Liver (tissue), 9 donors: ENCODE data around the gene CCDC116. TPM values are rescaled to one million over a fixed set of nuclear protein-coding genes. Genes with fewer than 3 reads are reported as not detected.

ENCODE experiments used
- DNase-seq: peaks from one replicate; pipeline ENCODE4 v3.0.0-alpha.2; 2017; ENCODE audit warnings: low spot score
- H3K27ac ChIP-seq, 2 donors: one replicate each; pipeline ENCODE4 v1.7.0; 2013; ENCODE audit warnings: inconsistent platforms in 2 of 2, low read length in 2 of 2, control low read depth in 1 of 2, low read depth in 1 of 2, mild to moderate bottlenecking in 1 of 2
- H3K27me3 ChIP-seq, 4 donors: one replicate each; pipeline versions ENCODE4 v1.6.1 to v1.7.0; 2013; ENCODE audit warnings: low read length in 3 of 4, inconsistent platforms in 1 of 4, mild to moderate bottlenecking in 1 of 4, moderate library complexity in 1 of 4; ENCODE audit not compliant: control insufficient read depth in 4 of 4, insufficient read depth in 4 of 4
- H3K36me3 ChIP-seq, 4 donors: one replicate each; pipeline versions ENCODE4 v1.6.1 to v1.7.0; 2013; ENCODE audit warnings: low read length in 3 of 4, mild to moderate bottlenecking in 3 of 4, low read depth in 1 of 4, moderate library complexity in 1 of 4; ENCODE audit not compliant: control insufficient read depth in 4 of 4, insufficient read depth in 3 of 4
- H3K4me1 ChIP-seq, 4 donors: one replicate each; pipeline versions ENCODE4 v1.6.1 to v1.7.0; 2013; ENCODE audit warnings: low read length in 3 of 4, mild to moderate bottlenecking in 3 of 4, moderate library complexity in 1 of 4; ENCODE audit not compliant: control insufficient read depth in 4 of 4, insufficient read depth in 4 of 4
- H3K4me3 ChIP-seq, 3 donors: one replicate each; pipeline versions ENCODE4 v1.6.1 to v1.7.0; 2013; ENCODE audit warnings: low read length in 3 of 3, control low read depth in 1 of 3, low read depth in 1 of 3, mild to moderate bottlenecking in 1 of 3
- H3K9ac ChIP-seq, 2 donors: one replicate each; pipeline ENCODE4 v1.7.0; 2013; ENCODE audit warnings: low read length in 2 of 2, mild to moderate bottlenecking in 2 of 2, moderate library complexity in 2 of 2, control low read depth in 1 of 2, low read depth in 1 of 2
- H3K9me3 ChIP-seq, 4 donors: one replicate each; pipeline versions ENCODE4 v1.6.1 to v1.7.0; 2013; ENCODE audit warnings: low read length in 3 of 4; ENCODE audit not compliant: control insufficient read depth in 4 of 4
- EGR1 ChIP-seq, 2 donors: IDR thresholded peaks; 2 replicates each; pipeline ENCODE4 v1.6.1; 2016 to 2018; ENCODE audit warnings: antibody characterized with exemption in 2 of 2, low read depth in 2 of 2
- FOXA1 ChIP-seq: IDR thresholded peaks from 2 replicates; pipeline ENCODE4 v1.6.1; 2016; ENCODE audit warnings: antibody characterized with exemption
- FOXA2 ChIP-seq: IDR thresholded peaks from 2 replicates; pipeline ENCODE4 v1.6.1; 2016; ENCODE audit warnings: antibody characterized with exemption
- GABPA ChIP-seq, 2 donors: IDR thresholded peaks in 1 of 2; conservative IDR thresholded peaks in 1 of 2; 2 replicates each; pipeline ENCODE4 v1.6.1; 2016; ENCODE audit warnings: antibody characterized with exemption in 2 of 2, mild to moderate bottlenecking in 1 of 2, moderate library complexity in 1 of 2
- HNF4A ChIP-seq, 2 donors: conservative IDR thresholded peaks; 2 replicates each; pipeline ENCODE4 v1.6.1; 2016; ENCODE audit warnings: antibody characterized with exemption in 2 of 2, mild to moderate bottlenecking in 2 of 2
- HNF4G ChIP-seq: IDR thresholded peaks from 2 replicates; pipeline ENCODE4 v1.6.1; 2016; ENCODE audit warnings: antibody characterized with exemption
- NR2F2 ChIP-seq: IDR thresholded peaks from 2 replicates; pipeline ENCODE4 v1.6.1; 2016; ENCODE audit warnings: antibody characterized with exemption
- RAD21 ChIP-seq, 2 donors: IDR thresholded peaks; 2 replicates each; pipeline ENCODE4 v1.6.1; 2016; ENCODE audit warnings: antibody characterized with exemption in 2 of 2, mild to moderate bottlenecking in 2 of 2
- RXRA ChIP-seq, 2 donors: IDR thresholded peaks; 2 replicates each; pipeline ENCODE4 v1.6.1; 2017 to 2018; ENCODE audit warnings: antibody characterized with exemption in 2 of 2, mild to moderate bottlenecking in 1 of 2
- SP1 ChIP-seq: IDR thresholded peaks from 2 replicates; pipeline ENCODE4 v1.6.1; 2018; ENCODE audit warnings: antibody characterized with exemption, mild to moderate bottlenecking
- TAF1 ChIP-seq: conservative IDR thresholded peaks from 2 replicates; pipeline ENCODE4 v1.6.1; 2016; ENCODE audit warnings: antibody characterized with exemption, mild to moderate bottlenecking
- YY1 ChIP-seq: IDR thresholded peaks from 2 replicates; pipeline ENCODE4 v1.6.1; 2016; ENCODE audit warnings: antibody characterized with exemption, mild to moderate bottlenecking
- WGBS: extraction: QIAGEN DNeasy Blood & Tissue Kit; methylation state at CpG from one replicate; pipeline ENCODE4 v1.1.7; 2013; 5-methylcytosine and 5-hydroxymethylcytosine counted together
- polyA plus RNA-seq, 2 donors: library from polyadenylated mRNA; stranded (reverse) in 1 of 2; unstranded in 1 of 2; fragments of 200-250 nt in 1 of 2; fragments of >200 nt in 1 of 2; fragmentation: Nextera tagmentation in 1 of 2; extraction: Ambion mirVana in 1 of 2; gene quantifications; one replicate each; pipeline versions ENCODE4 v1.2.1 to v1.2.3, GENCODE V29; 2013 to 2015
- total RNA-seq, 2 donors: library from RNA; depleted of rRNA; stranded (reverse); fragments of >200 nt; gene quantifications; one replicate each; pipeline ENCODE4 v1.2.3, GENCODE V29; 2014
- TF ChIP-seq, protein P1 (sequence below): fragments of 150-350 bp; IDR thresholded peaks from 2 replicates; pipeline ENCODE4 v1.5.1; 2017; ENCODE audit warnings: improper control_type of control experiment, low read depth, low read length; ENCODE audit not compliant: missing input control
- TF ChIP-seq, protein P2 (sequence below): IDR thresholded peaks from 2 replicates; pipeline ENCODE4 v1.6.1; 2016; ENCODE audit warnings: antibody characterized with exemption
- TF ChIP-seq, protein P3 (sequence below): IDR thresholded peaks from 2 replicates; pipeline ENCODE4 v1.6.1; 2016; ENCODE audit warnings: antibody characterized with exemption, mild to moderate bottlenecking
- TF ChIP-seq, protein P4 (sequence below): IDR thresholded peaks from 2 replicates; pipeline ENCODE4 v1.6.1; 2016; ENCODE audit warnings: antibody characterized with exemption
- TF ChIP-seq, protein P5 (sequence below): IDR thresholded peaks from 2 replicates; pipeline ENCODE4 v1.6.1; 2016; ENCODE audit warnings: antibody characterized with exemption
- donor health status: healthy.
- donor health status: healthy.
- donor health status: healthy.
- donor health status: healthy.
- donor health status: healthy.

CCDC116 gene
- total and polyA plus RNA-seq, 4 donors: 0.05 to 0.08 (median 0.05) TPM; not detected in 1

DNA sequence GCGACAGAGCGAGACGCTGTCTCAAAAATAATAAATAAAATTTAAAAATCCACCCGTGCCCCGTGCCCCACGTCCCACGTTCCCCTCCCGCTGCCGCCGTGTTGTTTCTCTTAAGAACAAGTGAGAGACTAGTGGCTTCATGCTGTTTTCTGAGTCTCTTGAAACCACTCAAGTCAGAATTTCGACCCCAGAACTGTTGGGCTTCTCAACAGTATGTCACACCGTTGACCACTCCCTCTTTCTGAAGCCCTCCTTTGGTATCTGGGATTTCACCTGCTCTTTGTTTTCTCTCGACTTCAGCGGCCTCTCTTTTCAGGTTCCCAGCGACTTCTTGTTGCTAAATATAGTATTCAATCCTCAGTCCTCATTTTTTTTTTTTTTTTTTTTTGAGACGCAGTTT lies 34.2 kb downstream of the CCDC116 start:
- TF ChIP-seq NR2F2 (no peak), HNF4G (no peak), FOXA1 (no peak), SP1 (no peak), RXRA (IDR thresholded peaks at IDR 0.05) (no peak), RAD21 (IDR thresholded peaks at IDR 0.05) (no peak), TAF1 (no peak), HNF4A (conservative IDR thresholded peaks at IDR 0.05) (no peak), FOXA2 (no peak), YY1 (no peak), EGR1 (IDR thresholded peaks at IDR 0.05; ENCODE audit: low read depth in 2 of 2) (no peak)
- TF ChIP-seq, protein P1, sequence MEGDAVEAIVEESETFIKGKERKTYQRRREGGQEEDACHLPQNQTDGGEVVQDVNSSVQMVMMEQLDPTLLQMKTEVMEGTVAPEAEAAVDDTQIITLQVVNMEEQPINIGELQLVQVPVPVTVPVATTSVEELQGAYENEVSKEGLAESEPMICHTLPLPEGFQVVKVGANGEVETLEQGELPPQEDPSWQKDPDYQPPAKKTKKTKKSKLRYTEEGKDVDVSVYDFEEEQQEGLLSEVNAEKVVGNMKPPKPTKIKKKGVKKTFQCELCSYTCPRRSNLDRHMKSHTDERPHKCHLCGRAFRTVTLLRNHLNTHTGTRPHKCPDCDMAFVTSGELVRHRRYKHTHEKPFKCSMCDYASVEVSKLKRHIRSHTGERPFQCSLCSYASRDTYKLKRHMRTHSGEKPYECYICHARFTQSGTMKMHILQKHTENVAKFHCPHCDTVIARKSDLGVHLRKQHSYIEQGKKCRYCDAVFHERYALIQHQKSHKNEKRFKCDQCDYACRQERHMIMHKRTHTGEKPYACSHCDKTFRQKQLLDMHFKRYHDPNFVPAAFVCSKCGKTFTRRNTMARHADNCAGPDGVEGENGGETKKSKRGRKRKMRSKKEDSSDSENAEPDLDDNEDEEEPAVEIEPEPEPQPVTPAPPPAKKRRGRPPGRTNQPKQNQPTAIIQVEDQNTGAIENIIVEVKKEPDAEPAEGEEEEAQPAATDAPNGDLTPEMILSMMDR: no peak
- TF ChIP-seq, protein P2, sequence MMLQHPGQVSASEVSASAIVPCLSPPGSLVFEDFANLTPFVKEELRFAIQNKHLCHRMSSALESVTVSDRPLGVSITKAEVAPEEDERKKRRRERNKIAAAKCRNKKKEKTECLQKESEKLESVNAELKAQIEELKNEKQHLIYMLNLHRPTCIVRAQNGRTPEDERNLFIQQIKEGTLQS: no peak
- TF ChIP-seq, protein P3, sequence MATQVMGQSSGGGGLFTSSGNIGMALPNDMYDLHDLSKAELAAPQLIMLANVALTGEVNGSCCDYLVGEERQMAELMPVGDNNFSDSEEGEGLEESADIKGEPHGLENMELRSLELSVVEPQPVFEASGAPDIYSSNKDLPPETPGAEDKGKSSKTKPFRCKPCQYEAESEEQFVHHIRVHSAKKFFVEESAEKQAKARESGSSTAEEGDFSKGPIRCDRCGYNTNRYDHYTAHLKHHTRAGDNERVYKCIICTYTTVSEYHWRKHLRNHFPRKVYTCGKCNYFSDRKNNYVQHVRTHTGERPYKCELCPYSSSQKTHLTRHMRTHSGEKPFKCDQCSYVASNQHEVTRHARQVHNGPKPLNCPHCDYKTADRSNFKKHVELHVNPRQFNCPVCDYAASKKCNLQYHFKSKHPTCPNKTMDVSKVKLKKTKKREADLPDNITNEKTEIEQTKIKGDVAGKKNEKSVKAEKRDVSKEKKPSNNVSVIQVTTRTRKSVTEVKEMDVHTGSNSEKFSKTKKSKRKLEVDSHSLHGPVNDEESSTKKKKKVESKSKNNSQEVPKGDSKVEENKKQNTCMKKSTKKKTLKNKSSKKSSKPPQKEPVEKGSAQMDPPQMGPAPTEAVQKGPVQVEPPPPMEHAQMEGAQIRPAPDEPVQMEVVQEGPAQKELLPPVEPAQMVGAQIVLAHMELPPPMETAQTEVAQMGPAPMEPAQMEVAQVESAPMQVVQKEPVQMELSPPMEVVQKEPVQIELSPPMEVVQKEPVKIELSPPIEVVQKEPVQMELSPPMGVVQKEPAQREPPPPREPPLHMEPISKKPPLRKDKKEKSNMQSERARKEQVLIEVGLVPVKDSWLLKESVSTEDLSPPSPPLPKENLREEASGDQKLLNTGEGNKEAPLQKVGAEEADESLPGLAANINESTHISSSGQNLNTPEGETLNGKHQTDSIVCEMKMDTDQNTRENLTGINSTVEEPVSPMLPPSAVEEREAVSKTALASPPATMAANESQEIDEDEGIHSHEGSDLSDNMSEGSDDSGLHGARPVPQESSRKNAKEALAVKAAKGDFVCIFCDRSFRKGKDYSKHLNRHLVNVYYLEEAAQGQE: no peak
- TF ChIP-seq, protein P4, sequence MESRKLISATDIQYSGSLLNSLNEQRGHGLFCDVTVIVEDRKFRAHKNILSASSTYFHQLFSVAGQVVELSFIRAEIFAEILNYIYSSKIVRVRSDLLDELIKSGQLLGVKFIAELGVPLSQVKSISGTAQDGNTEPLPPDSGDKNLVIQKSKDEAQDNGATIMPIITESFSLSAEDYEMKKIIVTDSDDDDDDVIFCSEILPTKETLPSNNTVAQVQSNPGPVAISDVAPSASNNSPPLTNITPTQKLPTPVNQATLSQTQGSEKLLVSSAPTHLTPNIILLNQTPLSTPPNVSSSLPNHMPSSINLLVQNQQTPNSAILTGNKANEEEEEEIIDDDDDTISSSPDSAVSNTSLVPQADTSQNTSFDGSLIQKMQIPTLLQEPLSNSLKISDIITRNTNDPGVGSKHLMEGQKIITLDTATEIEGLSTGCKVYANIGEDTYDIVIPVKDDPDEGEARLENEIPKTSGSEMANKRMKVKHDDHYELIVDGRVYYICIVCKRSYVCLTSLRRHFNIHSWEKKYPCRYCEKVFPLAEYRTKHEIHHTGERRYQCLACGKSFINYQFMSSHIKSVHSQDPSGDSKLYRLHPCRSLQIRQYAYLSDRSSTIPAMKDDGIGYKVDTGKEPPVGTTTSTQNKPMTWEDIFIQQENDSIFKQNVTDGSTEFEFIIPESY: no peak
- TF ChIP-seq, protein P5, sequence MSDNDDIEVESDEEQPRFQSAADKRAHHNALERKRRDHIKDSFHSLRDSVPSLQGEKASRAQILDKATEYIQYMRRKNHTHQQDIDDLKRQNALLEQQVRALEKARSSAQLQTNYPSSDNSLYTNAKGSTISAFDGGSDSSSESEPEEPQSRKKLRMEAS: no peak
- 58% methylated on average over 16 of the region's 16 CpGs for WGBS
- H3K27ac ChIP-seq: peak overlapping the region; percentile 94 to 95
- H3K9ac ChIP-seq: peak overlapping the region in 1 of 2 donors; percentile 29
- peak overlapping the region in 2 of 3 donors; percentile 60 to 64 for H3K4me3 ChIP-seq
- no peaks in the 10 kb centered on the region for H3K9me3 ChIP-seq
- DNase-seq: no peak
- peaks cover 1 to 13% (median 7%) of the 10 kb centered on the region in 4 donors for H3K36me3 ChIP-seq
- H3K27me3 ChIP-seq: no peaks in the 10 kb centered on the region
- H3K4me1 ChIP-seq: peaks cover 0 to 9% (median under 1%) of the 10 kb centered on the region in 4 donors

DNA sequence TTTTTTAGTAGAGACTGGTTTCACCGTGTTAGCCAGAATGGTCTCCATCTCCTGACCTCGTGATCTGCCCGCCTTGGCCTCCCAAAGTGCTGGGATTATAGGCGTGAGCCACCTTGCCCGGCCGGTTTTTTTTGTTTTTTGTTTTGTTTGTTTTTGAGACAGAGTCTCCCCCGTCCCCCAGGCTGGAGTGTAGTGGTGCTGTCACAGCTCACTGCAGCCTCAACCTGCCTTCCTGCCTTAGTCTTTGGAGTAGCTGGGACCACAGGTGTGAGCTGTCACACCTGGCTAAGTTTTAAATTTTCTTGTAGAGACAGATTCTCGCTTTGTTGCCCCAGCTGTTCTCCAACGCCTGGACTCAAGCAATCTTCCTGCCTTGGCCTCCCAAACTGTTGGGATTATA lies 36.5 kb downstream of the CCDC116 start:
- Histone ChIP-seq H3K27ac (no peak overlapping the region), H3K4me3 (no peak overlapping the region), H3K4me1 (peaks cover 0 to 9% (median under 1%) of the 10 kb centered on the region in 4 donors), H3K36me3 (peaks cover 2 to 27% (median 15%) of the 10 kb centered on the region in 4 donors), H3K27me3 (no peaks in the 10 kb centered on the region), H3K9me3 (no peaks in the 10 kb centered on the region), H3K9ac (no peak overlapping the region)
- no peak for DNase-seq
- 87% methylated on average over 9 of the region's 9 CpGs for WGBS
- TF ChIP-seq NR2F2 (no peak), FOXA1 (no peak), EGR1 (IDR thresholded peaks at IDR 0.05; ENCODE audit: low read depth in 2 of 2) (no peak), YY1 (no peak), FOXA2 (no peak), RXRA (IDR thresholded peaks at IDR 0.05) (no peak), GABPA (IDR thresholded peaks at IDR 0.05 in 1 of 2, conservative IDR thresholded peaks at IDR 0.05 in 1 of 2) (no peak)
- TF ChIP-seq, protein P4: no peak
- TF ChIP-seq, protein P2: no peak
- TF ChIP-seq, protein P3: no peak
